SIG-M5 treated with dmso at 0.1 percent for 504 hours (cell line): ENCODE measurements around the gene DPH1.

Experiments
- DNase-seq: peaks from one replicate; lab custom pipeline; 2025; ENCODE audit not compliant: unreplicated experiment; lab: John Stamatoyannopoulos, UW

DPH1 gene

DNA sequence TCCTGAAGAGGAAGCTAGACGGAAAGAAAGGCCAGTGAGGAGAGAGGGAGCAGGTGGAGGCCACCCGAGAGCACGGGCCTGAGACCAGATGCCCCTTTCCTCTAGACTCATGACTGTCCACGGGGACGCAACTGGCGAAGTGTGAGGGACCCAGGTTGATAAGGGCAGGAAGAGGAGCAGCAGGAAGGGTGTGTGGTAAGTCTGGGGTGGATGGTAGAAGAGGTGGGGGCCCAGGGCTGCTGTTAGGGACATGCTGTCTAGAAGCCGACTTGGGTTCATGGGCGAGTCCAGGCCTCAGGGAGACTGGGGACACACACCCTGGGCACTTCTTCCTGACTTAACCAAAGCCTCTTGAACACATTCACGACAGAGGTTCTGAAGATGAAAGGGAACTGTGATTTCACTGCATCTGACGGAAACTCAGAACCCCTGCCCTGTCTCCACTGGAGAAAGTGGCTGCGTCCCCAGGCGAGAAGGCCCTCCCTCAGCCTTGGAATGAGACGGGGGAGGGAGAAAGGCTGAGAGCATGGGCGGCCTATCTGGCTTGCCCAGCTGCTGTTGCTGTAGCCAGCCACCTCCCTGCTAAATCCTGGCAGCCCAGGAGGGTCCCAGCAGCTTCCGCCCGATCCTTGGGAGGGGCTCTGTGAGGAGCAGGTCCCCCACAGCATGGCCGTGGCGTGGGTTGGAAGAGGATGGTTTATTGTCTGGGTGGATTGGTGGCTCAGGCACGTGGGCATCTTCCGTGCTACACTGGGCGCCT, 30.9 kb downstream of the DPH1 start:
- DNase-seq, result no peak

DNA sequence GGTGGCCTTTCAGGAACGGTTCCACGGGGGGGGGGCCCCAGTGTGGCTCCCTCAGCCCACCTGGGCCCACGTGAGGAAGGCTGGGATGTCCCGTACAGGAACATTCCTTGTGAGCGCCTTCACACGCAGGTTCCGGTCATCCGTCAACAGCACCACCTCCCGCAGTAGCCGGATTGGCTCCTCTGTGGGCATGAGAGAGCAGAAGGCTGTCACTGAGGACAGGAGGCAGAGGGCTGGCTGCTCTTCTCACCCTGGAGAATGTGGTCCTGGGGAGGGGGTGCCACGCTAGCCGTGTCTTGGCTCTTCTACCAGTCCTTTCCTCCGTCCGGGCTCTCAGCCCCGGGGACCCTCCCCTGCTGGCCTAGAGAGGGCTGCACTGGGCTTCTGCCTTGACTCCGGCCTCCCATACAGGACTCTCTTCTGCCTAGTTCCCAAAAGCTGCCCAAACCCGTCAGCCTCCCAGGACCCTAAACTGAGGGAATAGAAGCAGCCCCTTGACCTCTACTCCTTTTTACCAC, 31.5 kb downstream of the DPH1 start:
- DNase-seq, result no peak

DNA sequence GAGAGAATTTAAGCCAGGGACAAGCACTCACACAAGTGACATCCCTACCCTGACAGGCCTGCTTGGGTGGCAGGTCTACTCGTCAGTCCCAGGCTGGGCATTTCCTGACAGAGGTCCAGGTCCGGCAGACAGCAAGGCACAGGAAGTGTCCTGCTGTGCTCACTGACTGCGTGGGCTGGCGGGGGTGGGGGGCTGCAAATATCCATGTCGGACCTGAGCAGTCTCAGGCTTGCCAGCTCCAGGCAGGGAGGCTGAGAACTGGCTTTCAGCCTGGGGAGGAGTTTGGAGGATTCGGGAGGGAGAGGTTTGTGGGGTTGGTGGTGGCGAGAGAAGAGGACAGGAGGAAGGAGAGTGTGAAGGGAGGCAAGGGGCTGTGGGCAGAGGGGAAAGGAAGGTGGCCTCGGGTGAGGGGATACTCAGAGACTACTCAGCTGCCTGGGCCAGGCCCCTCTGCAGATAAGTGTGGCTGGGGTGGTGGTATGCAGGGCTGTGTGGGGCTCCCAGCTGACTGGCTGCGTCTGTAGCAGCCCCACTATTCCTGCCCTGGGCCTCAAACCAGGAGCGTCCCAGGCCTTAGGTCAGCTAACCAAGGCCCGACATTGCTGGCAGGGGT, 32.7 kb downstream of the DPH1 start:
- no peak for DNase-seq

DNA sequence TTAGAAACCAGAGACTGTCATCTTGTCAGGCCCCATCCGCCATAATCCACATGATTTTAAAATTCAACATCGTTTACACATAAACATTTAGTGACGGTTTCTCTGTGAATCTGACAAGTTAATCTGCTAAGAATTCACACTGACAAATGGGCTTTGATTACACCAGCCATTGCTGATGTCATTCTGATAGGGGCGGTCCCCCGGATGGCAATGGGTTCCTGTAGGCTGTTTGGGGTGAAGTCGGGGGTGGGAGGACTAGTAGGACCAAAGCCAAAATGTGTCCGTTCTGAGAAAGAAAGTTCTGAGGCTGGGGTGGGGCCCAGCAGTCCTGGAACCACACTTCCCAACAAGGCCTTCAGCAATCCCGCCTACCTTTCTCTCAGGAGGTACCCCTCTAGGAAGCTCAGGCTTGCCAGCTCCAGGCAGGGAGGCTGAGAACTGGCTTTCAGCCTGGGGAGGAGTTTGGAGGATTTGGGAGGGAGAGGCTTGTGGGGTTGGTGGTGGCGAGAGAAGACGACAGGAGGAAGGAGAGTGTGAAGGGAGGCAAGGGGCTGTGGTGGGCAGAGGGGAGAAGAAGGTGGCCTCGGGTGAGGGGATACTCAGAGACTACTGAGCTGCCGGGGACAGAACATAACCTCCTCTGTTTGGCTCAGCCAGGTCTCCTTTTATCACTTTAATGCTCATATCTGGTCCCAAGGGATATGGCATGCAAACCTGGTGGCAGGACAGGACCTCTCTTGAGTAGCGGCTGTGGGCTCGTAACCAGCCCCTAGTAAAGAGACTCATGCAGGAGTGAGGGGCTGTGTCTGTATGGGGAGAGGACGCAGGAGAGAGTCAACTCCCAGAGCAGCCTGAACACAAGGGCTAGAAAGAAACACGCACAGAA, 33.6 kb downstream of the DPH1 start:
- DNase-seq, result no peak

DNA sequence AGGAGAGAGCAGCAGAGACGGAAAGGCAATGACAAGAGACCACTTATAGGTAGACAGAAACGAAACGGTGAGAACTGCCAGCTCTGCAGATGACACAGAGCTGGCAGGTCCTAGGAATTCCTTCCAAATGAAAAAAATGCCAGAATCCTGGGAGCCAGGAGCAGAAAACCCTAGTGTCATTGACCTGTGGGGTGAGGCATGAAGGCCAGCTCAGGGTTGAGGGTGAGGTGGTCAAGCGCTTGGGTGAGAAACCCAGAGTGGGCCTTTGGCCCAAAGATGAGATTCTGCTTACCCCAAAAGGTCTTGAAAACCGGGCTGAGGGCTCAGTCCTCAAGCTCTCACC, 34.2 kb downstream of the DPH1 start:
- no peak for DNase-seq

DNA sequence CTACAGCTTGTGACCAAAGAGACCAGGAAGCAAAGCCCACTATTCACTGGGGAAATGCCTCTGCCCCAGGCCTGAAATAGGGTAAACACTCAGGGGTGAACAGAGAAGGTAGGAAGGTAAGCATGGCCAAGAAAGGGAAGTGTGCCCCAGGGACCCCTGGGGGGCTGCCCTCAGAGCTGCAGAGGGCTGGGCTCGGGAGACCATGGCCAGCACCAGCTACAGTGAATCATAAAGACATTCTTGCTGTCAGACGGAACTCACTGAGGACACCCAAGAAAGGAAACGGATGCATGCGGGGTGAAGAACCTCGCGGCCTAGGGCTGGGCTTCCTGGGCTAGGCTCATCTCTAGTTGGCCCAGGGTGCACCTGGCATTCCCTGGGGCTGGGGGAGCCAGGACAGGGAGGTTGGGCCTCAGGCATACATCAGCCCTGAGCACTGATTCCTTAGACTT, 34.6 kb downstream of the DPH1 start:
- no peak for DNase-seq

DNA sequence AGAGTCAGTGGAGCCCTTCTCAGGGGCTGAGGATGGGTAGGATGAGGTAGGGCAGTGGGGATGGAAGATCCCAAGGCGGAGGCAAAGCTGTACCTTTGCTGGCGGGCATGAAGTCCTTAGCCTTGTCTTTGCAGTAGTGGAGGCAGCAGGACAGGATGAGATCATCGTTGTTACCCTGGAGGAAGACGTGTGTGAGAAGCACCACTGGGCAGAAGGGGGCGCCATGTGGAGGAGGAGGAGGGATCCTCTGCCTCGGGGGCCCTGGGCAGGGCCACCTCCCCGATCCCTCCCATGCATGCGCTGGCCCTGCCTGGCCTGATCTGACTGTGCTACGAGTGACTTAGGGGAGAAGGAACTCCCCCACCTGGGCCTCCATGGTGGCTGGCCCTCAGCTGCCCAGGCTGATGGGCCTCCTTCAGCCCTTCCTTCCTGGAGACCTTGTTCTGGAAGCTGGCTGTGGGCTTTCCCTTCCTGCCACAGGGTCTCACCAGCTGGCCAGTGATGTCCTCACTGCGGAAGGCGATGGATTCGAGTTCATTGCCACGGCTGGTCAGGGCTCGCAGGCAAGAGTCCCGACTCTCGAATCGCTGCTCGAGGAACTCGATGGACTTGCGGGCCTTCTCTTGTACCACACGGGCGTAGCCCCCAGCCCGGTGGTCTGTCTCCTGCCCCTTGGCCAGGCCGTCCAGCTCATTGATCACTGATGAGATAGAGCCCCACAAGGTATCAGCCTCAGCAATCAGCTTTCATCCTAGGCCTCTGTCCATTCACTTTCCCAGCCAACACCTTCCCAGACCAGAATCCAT, 35.2 kb downstream of the DPH1 start:
- no peak for DNase-seq

DNA sequence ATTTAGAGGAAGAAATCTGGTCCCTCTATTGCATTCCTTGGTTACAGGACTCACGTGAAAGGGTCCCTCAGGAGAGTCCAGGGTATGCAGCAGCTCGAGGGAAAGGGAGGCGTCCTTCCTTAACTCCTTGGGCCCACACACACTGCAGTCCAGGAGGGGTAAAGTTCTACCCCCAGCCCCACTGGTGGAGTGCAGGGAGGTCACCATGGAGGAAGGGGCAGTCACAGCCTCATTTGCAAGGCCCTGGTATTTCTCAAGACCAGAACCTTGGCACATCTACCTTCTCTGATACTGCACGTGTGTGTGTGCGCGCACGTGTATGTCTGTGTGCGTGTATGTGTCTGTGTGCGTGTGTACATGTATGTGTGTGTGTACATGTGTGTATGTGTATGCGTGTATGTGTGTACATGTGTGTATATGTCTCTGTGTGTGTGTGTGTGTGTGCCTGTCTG, 36.0 kb downstream of the DPH1 start:
- DNase-seq, result no peak

DNA sequence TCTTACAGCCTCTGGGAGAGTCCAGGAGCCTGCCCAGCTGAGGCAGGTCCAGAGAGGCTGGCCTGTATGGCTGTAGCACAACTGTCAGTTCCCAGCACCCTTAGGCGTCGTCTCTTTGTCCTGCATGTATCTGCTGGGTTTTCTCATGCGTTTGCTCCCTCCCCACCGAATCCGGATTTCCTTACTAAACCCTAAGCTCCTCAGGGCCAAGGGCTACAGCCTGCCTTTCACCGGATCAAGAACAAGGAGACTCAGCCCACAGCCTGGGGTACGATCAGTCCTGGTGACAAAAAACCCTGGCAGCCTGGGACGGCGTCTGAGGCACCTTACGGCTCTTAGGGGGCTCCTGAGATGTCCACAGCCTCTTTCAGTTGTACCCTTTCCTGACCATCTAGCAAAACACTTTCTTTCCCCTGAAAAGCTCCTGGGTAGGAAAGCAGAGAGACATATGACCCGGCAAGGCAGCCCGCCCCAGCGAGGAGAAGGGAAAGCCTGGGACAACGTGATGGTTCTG, 37.2 kb downstream of the DPH1 start:
- no peak for DNase-seq

DNA sequence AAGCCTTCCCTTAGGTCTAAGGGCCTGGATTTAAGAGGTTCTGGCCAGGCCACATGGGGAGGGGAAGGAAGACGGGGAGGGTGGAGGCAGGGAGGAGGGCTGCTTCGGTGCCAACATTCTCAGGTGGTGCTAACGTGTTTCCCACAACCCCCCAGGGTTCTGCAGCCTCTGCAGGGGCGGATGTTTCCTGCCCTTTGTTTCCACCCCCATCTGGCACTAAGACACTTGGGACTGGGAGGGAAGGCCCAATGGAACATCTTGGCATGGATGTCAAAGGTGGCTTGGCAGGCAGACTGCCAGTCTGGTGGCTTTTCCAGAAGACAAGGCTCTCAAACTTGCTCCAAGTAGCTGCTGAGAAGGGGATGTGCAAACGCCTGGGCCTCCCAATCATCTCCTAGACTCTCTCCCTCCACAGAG, 37.7 kb downstream of the DPH1 start:
- DNase-seq, result no peak

DNA sequence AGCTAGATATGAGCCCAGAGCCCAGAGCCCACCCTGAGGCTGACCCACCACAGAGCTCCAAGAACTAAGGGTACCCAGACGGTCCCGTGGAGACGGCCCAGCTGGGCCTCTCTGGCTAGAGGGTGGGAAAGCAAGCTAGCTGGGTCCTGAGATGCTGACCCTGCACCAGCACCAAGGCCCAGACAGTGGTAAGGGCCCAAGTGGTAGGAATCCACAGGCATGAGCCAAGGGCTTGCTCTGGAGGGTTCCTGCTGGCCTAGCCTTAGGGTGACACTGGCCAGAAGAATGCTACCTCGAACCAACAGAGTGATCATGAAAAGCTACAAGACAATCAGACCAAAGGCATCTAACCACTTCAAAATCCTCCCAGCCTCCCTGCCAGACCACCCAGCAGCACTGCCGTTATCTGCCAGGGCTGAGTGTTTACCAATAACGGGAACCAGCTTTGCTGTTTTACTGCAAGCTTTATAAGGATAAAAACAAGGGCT, 38.1 kb downstream of the DPH1 start:
- DNase-seq, result no peak

DNA sequence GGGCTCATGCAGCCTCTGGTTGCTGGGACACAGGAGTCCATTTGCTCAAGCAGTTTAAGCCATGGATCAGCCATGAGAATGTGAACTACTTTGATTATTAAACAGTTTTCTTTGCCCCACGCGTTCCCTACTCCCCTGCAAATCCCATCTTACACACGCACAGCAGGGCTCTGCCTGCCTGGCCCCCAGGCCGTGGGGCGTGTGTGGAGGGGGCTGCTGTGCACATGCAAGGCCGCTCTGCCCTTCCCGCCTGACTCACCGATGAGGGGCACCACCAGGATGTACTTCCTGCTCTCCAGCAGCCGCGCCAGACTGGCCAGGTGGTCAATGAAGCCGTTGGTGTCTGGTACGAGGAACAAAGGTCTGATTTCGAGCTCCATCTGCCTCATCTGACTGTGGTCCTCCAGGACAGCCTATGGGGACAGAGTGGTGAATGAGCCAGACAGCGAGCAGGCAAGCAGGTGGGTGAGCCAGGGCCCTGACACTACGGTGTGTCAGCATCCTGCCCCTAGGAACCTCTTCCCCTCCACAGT, 38.6 kb downstream of the DPH1 start:
- no peak for DNase-seq

DNA sequence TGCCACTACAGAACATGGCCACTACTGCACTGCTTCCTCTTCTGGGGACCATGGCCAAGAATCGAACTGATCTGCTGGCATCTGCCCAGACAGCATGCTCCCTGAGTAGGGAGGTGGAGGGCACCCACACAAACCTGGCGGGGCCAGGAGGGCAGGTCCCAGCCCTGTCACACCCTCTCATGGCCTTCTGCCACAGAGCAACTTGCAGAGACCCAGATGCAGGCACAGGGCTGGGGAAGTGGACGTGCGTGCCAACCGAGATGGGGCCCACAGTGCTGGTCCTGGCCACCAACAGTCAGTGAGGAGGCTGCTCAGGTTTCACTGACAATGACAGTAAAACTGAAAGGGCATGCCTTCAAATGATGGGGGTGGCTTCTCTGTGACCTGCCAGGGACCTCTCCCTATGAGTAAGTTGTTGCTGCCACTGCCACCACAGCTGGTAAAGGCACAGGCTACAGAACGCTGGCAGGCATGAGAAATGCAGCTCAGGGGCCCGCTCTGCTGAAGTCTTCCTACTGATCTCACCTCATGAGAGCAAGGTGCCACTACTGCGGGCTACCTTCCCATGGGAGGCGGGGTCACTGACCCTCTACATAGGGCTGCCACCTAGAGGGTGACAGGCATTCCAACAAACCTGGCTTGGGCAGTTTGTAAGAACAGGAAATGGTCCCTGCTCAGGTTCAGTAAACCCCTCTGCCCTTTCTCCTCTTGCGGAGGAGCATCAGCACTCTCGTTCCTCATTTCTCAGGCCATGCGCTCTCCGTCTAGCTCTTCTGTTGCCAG, 40.5 kb downstream of the DPH1 start:
- no peak for DNase-seq

DNA sequence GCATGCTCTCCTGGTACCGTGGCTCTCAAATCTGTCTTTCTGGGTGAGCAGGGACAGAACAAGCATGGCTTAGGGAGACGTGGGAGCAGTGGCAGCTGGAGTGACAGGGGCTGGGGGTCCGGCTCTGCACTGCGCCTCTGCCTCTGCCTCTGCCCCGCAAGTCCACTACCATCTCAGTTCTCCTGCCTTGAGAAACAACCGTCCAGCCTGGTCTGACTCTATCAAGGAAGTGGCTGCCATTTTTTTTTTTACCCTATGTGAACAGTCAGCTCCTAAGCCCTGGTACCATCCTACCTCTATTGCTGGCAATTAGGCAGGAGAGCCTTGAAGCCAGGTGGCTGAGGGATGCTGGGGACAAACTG, 41.1 kb downstream of the DPH1 start:
- no peak for DNase-seq

DNA sequence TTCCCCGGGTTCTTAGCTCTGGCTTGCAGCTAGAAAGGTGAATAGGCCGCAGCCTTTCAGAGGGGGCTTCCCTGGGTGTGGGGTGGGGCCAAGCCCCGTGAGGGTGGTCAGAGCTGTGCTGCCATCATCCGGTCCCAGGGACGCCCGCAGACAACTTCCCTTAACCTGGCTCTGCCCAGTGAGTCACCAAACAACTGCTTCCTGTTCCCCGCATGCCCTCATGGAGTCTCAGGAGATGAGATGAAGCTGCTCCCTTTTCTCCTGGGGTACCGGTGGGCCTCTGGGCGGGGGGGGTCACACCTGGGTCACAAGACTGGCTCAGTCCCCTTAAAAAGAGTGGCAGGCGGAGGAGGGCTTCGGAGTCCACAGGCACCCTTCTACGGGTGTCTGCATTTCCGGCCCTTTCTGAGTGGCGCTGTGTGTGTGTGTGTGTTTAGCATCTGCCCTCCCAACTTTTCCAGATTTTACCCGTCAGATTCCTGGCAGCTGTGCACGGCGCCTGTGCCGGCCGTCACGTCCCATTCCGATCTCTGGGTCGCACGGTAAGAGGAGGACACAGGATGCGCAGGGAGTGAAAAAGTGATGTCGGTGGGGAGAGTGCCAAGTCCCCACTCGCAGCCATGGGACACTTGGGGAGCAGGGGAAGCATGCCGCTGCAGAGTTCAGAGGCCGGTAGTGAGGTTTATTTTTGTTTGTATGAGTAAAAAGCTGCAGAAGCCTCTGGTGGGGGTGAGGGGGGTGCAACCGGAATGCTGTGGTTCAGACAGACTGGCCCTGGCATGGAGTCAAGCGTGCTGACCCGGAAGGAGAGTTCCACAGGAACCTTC, 41.7 kb downstream of the DPH1 start:
- DNase-seq, result no peak

DNA sequence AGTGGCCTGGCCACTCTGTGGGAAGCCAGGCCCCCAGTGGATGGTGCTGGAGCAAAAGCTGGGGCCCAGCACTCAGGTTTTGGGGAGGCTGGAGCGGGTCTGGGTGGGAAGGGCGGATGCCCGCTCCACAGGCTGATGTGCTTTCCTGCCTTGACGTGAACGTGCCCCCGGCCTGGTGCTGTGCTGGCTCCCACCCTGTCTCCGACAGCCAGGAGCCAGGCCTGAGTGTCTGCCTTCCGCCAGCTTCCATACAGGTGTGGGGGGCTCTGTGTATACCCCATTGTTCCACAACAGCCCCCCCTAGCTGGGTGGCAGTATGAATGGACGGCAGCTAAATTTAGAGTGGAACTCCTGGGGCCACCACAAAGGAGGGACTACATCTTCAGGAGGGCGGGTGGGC, 45.0 kb downstream of the DPH1 start:
- DNase-seq, result no peak

DNA sequence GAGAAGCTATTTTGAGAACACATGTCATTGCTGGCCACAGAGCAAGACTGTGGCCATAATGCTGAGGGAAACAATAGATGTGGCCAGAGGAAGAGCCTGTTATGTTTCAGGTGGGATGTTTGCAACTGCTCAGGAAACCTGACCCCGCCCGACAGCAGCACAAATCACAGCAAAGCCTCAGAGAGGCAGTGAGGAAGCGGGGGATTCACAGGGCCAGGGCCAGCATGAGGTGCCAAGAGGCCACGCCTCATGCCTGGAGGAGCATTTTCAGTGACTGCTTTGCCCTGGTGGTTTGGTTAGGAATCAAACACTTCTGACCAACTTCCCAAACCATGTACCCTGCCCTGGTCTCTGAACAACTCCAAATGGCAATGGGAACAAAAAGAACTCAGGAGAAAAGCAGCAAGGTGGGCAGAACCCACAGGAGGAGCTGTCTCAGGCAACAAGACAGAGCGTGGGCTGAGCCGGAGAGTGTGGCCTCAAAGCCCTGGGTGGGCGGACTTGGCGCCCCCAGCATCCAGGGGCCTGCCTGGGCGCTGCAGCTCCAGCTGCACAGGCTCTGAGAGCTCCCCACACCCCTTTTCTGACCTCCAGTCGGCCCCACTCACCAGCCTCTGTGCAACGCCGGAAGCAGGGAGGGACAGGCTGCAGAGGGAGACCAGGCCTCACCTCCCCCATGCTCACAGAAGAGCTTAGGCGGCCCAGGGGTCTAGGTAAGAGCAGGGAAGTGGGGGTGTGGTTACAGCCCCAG, 45.6 kb downstream of the DPH1 start:
- DNase-seq, result no peak
